Suprapubic skin (tissue), 3 donors: ENCODE measurements around the gene CAPN7.

Experiments
- CTCF ChIP-seq, 2 donors: fragments of 200-600 bp in 1 of 2; fragments of 450-650 bp in 1 of 2; sonication (generic) in 1 of 2; IDR thresholded peaks; one replicate each; pipeline ENCODE4 v1.5.1; 2016 to 2019; ENCODE audit warnings: antibody characterized with exemption in 2 of 2, mild to moderate bottlenecking in 1 of 2, moderate library complexity in 1 of 2
- POLR2A ChIP-seq, 2 donors: fragments of 450-650 bp; IDR thresholded peaks; one replicate each; pipeline ENCODE4 v1.6.1; 2017; ENCODE audit warnings: antibody characterized with exemption in 2 of 2, mild to moderate bottlenecking in 2 of 2, moderate library complexity in 2 of 2

- TF ChIP-seq POLR2A (IDR thresholded peaks at IDR 0.05), result no peak
- TF ChIP-seq CTCF (IDR thresholded peaks at IDR 0.05), result no peak
These were observed 41.0 kb upstream of the CAPN7 start for GRCh38 chr3:15165061-15165460.
